Measurements from ENCODE around the gene ZFAND3.

ZFAND3 gene

DNA sequence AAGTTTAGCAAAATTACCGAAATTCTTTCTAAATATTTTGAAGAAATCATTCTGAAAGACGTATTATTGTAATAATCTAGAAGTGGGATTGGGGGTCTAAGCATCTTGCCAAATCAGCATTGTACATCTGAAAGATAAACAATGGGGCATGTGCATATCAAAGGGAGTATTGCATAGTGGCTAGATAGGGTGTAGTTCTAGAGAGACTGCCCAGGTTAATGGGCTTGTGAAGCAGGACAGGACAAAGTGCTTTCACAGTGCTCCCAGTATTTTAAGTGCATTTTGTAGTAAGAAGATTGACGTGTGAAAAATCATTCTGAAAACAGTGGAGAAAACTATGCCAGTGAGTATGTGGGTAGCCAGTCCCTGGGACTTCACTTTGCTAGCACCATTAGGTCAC lies 236.8 kb downstream of the ZFAND3 start:
- DNase-seq: no peak

DNA sequence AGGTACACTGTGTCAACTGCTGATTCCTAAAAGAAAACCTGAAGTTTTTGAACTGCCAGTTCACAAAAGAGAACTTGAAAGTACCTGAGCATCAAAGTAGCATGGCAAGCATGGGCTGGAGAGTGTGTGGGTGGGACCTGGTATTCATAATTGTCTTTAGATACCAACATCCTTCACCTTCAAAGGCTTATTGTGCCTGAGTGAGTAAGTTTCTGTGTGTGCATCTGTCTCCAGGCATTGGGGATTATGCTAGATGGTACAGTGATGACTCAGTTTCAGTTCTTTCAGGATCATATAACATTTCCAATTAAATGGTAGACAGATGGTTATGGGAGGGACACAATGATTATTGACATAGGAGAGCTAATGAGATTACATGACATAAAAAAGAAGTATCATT lies 238.5 kb downstream of the ZFAND3 start:
- no peak for DNase-seq

DNA sequence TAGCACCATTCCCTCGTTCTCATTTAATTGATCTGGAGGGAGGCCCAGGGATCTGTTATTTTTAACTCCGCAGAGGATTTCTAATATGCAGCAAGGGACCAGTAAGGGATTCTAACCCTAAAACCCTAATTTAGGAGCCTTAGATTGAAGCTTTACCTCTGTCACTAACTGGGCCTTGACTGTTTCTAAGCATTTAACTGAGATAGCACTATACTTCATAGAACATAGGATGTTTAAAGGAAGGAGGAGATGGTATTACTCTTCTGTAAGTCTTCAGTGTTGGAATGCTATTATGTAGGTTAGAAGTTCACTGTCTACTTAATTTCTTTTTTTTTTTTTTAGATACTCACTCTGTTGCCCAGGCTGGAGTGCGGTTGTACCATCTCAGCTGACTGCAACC lies 242.5 kb downstream of the ZFAND3 start:
- no peak for DNase-seq

DNA sequence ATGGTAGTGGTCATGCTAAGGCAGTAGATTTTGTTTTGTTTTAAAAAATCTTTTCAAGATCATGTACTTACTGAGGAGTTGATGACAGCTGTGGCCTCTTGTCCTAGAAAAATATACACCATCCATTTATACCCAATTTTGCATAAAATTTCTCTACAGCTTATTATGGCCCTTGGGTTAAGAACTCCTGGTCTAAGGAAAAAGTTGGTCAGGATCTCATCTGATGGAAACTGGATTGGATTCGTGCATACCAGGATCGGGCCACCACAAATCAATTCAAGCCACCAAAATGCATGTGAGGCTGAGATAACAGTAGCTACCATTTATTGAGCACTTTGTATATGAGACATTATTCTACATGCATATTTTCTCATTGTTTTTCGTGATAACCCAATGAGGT lies 244.4 kb downstream of the ZFAND3 start:
- no peak for DNase-seq

DNA sequence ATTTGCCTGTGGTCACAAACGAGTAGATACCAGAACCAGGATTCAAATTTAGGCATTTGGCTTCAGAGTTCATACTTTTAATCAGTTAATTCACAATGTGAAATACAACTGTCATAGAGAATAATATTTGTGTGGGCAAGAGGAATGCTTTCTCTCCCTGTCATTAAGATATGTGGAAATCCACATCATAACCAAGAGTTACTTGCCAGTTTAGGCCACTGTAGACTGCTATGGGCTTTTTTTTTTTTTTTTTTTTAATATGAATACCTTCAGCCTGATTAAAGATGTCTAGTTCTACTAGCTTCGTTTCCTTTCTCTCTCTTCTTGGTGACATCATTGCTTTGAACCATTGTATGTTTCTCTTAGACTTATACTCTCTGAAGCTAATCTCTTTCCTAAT lies 244.9 kb downstream of the ZFAND3 start:
- no peak for DNase-seq

DNA sequence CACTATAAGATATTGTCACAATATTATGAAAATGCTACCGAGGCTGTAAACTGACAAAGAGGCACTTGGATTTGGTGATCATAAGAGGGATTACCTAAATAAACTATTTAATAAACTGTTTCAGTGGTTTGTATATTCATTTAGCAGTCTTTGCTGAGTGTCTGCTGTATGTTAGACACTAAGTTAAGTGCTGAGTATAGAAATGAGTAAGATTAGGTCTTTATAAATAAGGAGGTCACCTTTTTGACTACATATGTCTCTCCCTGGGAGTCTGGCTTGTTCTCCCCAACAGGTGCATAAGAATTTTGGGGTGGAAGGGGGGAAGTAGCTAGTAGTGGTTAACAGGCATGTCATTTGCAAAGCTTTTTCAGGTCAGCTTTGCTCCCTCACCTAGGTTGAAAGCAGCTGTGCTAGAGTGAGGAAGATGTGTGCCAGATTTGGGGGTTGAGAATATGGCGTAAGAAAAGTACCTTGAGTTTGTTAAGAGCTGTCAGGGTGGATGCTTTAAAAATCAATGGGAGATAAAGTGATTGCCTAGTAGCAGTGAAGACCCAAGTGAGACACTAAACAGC lies 246.3 kb downstream of the ZFAND3 start:
- DNase-seq: no peak

DNA sequence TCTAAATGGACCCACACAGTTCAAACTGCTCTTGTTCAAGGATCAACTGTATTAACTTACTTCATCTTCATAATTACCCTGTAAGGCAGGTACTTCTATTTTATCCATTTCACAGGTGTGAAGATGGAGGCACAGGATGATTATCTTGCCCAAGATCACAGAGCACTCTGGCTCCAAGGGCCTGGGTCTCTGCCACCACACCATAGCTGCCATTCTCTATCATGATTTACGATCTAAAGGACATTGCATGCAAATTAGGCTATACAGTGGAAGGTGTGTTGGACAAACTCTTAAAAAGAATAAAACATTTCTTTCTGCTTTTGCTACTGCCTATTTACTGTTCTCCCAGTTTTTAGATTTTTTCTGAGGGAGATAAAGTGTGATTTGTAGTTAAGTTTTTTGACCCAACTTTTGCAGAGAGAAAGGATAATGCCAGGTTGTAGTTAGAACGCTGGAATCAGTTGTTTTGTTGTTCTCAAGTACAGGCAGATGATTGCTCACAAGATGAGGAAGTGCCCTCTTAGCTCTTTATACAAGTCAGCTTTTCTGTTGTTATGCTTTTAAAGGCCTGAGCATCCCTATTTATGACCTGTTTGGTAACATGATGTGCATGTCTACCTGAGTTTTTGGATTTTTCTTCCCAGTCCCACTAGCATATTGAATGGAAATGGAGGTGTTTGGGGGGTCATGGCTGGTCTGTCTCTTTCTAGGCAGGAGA lies 247.9 kb downstream of the ZFAND3 start:
- no peak for DNase-seq

DNA sequence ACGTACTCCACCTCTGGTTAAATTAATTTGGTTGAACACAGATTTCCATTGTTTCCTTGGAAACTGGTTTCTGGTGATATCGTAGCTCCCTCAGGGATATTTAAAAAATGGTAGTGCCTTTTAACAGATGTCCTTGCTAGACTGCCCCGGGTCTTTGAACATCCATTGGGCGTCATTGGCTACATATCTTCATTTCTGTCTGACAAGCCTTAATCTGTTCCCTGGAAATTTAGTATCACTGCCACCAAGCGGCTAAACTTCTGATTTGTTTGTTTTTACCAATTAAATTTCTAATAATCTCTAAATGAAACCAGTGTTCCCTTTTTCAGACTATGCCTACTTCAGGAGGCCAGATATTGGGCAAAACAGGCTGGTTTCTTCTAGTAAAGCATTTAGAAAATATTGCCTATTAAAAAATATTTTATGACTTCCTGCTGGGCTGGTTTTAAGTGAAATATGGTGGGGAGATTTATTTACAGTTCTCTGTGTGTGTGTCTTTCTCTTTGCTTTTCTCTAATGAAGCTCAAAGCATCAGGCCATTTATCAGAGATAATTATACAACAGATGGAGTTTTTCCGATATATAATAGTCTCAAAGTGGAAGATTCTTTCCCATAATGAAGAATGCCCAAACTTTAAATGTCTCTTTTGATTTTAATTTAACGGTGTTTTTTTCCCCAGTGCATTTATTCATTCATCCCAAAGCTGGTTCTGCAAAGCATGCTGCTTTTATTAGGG lies 249.5 kb downstream of the ZFAND3 start:
- DNase-seq: no peak

DNA sequence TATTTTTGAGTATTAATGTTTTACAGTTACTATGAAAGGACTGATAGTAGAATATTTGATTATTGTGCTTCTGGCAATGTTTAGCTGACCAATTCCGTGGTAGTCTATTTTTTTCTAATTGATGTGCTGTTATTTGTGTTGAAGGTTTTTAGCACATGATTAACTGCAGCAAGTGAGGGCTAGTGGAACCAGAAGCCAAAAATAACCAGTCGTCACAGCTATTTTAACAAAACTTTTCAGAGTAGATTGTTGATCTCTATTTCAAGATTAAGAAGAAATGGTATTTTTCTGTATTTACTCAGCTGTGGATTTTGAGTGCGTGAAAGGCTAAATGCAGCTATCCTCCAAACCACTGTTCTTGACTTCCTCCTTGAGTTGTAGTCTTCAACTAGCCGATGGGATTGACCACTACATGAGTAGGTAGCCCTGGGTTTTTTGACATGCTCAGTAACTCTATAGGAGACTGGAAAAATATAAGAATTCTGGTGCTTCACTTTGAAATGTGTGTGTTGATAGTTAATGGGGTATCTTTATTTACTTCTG lies 258.0 kb downstream of the ZFAND3 start:
- no peak for DNase-seq

DNA sequence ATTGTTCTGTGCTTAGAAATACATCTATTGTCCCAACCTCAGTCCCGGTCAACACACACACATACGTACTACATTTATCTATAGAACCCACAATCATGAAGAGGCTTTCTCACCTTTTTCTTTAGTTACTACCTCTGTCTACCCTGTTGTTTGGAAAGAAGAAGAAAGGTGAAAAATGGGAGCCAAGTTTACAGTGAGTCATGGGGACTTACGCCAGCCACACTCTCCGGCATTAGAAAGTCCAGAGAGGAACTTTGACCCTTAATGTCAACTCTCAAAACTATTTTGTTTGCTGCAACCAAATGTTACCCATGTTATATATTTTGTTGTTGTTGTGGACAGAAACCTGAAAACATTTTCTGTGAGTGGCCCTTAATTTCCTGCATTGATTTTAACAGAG lies 259.1 kb downstream of the ZFAND3 start:
- DNase-seq: no peak

DNA sequence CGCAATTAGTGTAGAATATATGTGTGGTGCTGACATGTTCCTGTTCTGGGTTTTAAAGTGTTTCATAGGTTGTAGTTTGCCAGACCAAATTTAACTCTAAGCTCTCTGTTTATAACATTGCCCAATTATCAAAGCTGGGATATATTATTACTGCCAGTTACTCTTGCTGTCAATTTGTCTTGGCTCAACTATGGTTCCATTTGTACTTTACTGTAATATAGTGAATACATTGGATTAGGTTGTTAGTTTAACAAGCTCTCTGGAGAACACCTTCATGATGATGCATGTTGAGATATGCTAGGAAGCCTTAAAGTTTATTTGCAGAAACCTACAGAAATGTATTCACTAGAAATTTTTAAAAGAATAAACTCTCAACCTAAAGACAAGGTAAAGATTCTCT lies 259.6 kb downstream of the ZFAND3 start:
- no peak for DNase-seq

DNA sequence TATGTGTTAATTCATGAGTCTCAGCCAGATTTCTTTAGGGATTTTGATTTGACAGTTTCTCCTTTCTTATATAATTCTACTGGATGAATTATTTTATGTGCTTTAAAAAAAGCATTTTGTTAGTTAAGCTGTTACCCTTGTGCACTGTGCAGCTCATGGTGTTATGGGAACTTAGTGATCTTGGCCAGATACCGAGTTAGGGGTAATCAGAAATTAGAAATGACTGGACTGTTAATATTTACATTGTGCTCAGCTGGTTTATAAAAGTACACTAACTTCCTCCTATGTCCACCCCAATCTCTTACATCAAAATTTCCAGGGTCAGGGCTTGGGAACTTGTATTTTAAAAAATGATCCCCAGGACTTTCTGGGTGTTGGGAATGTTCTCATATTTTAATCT lies 260.0 kb downstream of the ZFAND3 start:
- DNase-seq: no peak

DNA sequence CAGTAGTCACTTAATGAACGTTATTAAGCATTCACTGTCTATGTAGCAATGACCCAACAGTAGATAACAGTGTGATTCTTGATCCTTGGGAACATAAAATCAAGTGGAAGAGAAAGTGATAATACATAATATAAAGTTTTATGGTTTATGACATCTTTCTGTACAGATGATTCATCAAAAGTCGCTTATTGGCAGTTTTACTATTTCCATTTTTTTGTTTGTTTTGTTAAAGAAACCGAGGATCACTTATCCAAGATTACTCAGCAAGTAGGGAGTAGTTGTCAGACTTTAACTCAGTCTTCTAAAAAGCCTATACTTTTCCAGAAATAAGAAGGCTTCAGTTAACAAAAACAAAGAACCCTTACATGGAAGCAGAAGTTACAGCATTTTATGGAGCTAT lies 260.8 kb downstream of the ZFAND3 start:
- peak; percentile 9 for DNase-seq

DNA sequence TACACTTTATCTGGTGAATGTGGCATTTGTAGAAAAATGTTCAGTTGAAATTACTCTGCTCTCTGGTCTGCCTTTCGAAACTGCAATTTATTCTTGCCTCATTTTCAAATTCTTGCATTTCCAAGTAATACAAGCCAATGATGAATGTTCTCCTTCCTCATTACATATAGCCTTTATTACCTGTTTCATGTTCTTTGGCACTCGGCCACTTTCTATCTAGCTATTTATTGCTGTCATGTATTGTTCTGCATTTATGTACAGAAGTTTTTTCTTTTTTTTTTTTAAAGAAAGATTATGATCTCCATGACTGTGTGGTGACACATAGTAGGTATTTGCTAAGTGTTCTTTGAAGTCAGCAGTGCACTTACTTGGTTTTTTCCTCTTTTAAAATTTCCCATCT lies 261.4 kb downstream of the ZFAND3 start:
- peak; percentile 31 for DNase-seq

DNA sequence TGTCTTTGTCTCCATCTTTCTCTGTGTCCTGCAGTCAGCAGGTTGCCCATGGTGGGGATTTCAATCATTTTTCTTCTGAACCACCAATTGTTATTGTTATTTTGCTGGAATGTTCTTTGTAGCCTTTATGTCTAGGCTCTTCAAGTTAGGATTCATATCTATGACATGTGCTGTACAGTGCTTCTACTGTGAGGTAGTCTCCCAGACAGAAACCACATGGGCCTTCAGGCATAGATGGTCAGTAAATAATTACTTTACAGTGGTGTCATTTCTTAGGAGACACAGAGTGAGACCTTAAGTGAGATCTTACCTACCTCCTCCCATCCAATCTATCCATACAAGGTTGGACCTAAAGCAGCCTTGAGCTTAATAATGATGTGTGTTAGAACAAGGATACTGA lies 265.5 kb downstream of the ZFAND3 start:
- no peak for DNase-seq

DNA sequence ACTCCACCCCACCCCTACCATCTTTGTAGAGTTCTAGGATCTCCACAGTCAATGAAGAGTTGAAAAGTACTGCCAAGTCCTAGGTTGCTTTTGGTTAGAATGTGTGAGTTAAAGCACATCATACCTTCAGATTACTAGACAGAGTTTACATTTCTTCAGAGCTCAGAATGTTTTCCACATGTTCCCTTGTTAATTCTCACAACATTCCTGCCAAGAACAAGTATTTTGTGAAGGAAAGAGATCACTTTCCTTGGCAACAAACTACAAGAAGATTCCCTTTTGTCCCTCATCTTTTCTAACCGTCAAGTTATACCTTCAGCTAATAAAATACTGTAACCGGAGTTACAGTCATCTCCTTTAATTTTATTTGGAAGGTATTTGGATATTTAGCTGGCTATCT lies 266.8 kb downstream of the ZFAND3 start:
- DNase-seq: no peak

DNA sequence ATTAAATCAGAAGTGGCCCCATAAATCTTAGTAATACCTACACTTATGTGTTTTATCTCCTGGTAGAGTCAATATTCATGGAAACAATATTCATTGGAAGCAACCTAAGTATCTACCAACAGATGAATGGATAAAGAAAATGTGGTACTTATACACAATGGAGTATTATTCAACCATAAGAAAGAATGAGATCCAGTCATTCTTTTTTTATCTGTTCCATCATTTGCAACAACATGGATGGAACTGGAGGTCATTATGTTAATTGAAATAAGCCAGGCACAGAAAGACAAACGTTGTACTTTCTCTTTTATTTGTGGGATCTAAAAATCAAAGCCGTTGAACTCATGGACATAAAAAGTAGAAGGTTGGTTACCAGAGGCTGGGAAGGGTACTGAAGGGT lies 268.5 kb downstream of the ZFAND3 start:
- DNase-seq: no peak

DNA sequence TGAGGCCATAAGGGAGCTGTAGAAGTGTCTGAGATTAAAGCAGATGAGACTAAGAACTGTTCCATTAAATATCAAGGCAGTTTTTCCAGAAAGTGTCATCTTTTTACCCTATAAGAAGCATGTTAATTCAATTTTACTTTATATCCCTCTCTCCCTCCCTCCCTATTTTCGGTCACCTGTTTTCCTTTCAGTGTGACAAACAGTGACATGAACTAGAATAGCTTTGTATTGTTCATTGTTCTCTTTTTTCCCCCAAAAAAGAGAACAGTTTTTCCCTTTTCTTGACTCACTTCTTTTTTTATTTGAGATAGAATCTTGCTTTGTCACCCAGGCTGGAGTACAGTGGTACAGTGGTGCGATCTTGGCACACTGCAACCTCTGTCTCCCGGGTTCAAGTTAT lies 269.3 kb downstream of the ZFAND3 start:
- DNase-seq: no peak

DNA sequence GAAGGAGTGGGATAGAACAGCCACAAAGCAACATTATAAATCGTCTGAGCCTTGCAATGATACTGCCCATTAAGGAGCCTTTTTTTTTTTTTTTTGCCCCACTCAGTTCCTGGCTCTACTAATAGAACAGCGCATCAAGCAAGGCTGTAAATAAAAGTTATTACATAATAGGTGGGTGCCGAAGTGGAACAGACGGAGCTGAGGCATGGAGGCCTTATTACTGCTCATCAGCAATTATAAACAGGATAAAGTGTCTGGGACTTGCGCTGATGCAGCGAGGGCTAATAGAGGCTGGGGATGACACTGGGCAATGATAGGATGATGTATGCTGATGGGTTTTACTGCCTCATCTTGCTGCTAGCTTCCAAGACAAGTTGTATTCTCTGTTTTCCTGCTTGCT lies 272.1 kb downstream of the ZFAND3 start:
- no peak for DNase-seq

DNA sequence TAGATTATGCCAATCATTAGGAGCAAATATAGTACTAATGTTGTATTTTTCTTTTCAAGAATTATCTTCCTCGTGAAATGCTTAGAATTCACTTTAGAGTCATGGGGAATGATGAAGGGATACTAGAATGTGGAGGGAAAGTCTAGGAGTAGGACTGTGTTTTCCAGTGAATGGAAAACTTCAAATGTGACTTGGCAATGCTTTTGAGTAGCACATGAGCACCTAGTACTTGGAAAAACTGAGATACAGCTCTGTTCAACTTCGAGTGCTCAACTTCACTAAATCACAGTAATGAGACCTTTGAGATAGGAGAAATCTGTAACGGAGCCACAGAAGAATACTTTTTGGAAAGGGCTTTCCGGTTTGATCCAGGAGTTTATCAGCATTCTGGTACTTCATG lies 272.9 kb downstream of the ZFAND3 start:
- DNase-seq: no peak

DNA sequence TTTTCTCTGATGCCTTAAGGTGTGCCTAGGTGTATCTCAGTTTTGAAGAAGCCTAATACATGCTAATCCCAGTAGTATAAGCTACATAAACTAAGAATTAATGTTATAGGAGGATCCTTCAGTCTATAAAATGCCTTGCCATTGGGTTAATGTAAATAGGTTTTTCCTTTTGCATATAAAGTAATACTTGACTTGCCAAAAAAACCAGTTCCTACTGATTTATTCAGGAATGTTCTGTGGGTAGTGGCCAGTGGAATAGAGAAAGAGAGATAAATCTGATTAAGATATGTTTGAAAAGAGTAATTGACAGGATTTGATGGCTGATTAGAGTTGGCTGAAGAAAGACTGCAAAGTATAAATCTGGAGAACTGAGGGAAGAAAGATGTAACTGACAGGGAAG lies 273.4 kb downstream of the ZFAND3 start:
- no peak for DNase-seq

DNA sequence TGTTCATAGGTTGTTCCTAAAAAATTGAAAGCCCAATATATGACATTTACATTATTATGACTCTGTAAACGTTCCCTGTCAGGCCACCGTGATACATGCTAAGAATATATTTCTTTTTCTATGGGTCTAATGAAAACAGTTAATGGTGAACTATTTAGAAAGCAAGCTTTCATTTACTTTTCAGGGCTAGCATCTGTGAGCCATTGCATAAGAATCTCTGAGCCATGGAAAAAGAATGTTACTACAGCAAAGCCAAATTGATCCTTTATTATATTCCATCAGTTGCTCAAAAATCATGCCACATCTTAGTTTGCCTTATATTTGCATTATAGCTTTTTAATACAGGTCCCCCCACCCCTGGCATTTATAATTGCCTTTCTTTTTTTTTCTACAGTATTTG lies 275.5 kb downstream of the ZFAND3 start:
- no peak for DNase-seq

DNA sequence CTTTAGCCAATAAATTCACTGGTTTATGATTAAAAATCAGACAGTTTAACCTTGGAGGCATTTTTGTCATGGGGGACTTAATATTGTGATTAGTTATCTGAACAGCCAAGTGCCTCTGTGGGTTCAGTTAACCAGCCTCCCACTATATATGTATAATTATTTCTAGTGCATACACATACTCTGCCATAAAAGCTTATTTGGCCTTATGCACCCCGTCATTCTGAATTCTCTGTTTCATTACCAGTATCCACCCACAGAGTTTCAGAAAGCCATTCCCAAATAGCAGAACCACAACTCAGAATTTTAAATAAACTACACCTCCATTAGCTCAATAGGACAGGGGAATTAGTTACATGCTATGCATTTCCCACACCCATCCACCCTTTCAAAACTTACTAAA lies 279.7 kb downstream of the ZFAND3 start:
- DNase-seq: no peak

DNA sequence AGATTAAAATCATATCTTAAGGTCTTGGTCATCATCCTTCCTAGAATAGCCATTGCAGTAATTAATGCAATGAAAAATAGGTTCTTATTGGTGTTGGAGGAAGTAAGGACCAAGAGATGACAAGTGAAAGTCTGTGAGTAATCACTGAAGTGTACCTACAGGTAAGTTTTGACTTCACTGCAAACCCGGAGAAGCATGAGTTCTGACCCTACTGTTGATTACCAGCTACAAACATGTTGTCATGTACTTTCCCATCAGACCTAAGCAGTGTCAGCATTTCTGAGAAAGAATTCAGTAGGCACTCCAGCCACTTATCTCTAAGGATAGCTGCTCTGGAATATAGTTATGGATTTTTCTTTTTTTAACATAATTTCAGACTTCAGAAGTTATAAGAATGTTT lies 280.9 kb downstream of the ZFAND3 start:
- DNase-seq: no peak
